Lower leg skin (tissue), 3 donors: ENCODE measurements around the gene TRMO.

ENCODE experiments used
- CTCF ChIP-seq, 3 donors: fragments of 450-650 bp; IDR thresholded peaks; one replicate each; pipeline ENCODE4 v1.5.1; 2016; ENCODE audit warnings: antibody characterized with exemption in 3 of 3, mild to moderate bottlenecking in 3 of 3, moderate library complexity in 2 of 3
- POLR2A ChIP-seq, 2 donors: fragments of 450-650 bp; IDR thresholded peaks; one replicate each; pipeline ENCODE4 v1.6.1; 2016 to 2017; ENCODE audit warnings: antibody characterized with exemption in 2 of 2, mild to moderate bottlenecking in 1 of 2, moderate library complexity in 1 of 2

GRCh38 chr9:97924386-97924785 lies 2.1 kb upstream of the TRMO start:
- no peak for TF ChIP-seq CTCF (IDR thresholded peaks at IDR 0.05)
- no peak for TF ChIP-seq POLR2A (IDR thresholded peaks at IDR 0.05)
